Activated CD4-positive, alpha-beta memory T cell treated with anti-CD3 and anti-CD28 coated beads for 36 hours (primary cell): ENCODE results near the gene SPSB4. TPM values are rescaled to one million over a fixed set of nuclear protein-coding genes. Genes with fewer than 3 reads are reported as not detected.

ENCODE experiments used
- CTCF ChIA-PET: fragments of 350-600 bp; sonication (Branson Sonifier 250); formaldehyde crosslinking; loops from one replicate; lab custom pipeline; 2021; ENCODE audit warnings: antibody characterized with exemption, inconsistent platforms; lab: Charles Lee
- POLR2A ChIA-PET: fragments of 350-600 bp; sonication (Branson Sonifier 250); formaldehyde crosslinking; loops from one replicate; lab custom pipeline; 2021; ENCODE audit warnings: antibody characterized with exemption; lab: Charles Lee
- DNase-seq: peaks from one replicate; pipeline ENCODE4 v3.0.0-alpha.2; 2020
- H3K27ac Mint-ChIP-seq: one replicate; pipeline ENCODE4 v1.8.0; 2021; ENCODE audit warnings: mixed read lengths
- H3K27me3 Mint-ChIP-seq: one replicate; pipeline ENCODE4 v1.8.0; 2021; ENCODE audit warnings: mixed read lengths
- H3K36me3 Mint-ChIP-seq: one replicate; pipeline ENCODE4 v1.8.0; 2021; ENCODE audit warnings: mixed read lengths
- H3K4me1 Mint-ChIP-seq: one replicate; pipeline ENCODE4 v1.8.0; 2021; ENCODE audit warnings: low read depth, mixed read lengths
- H3K4me3 Mint-ChIP-seq: one replicate; pipeline ENCODE4 v1.8.0; 2021; ENCODE audit warnings: mild to moderate bottlenecking, mixed read lengths
- H3K9me3 Mint-ChIP-seq: one replicate; pipeline ENCODE4 v1.8.0; 2021; ENCODE audit warnings: mixed read lengths
- intact Hi-C: fragments of 100-400 bp; cut with micrococcal nuclease; formaldehyde crosslinking; loops from one replicate; pipeline ENCODE4 v1.15.1; 2023
- total RNA-seq, 2 experiments: library from RNA; stranded (reverse); gene quantifications; one replicate each; pipeline ENCODE4 v1.2.3, GENCODE V29; 2021

Gene SPSB4
- total RNA-seq, 2 experiments from 2014 or later, result not detected

GRCh38 chr3:141082064-141082463, 30.9 kb downstream of the SPSB4 start:
- peaks cover 5% of the 10 kb centered on the region for H3K4me1 Mint-ChIP-seq
- H3K27me3 Mint-ChIP-seq, result no peaks in the 10 kb centered on the region
- no peak overlapping the region for H3K27ac Mint-ChIP-seq
- no peaks in the 10 kb centered on the region for H3K36me3 Mint-ChIP-seq
- intact Hi-C loops, result no loop called here
- H3K9me3 Mint-ChIP-seq, result no peaks in the 10 kb centered on the region
- ChIA-PET CTCF (no interaction called here), POLR2A (no interaction called here)
- DNase-seq, result no peak
- H3K4me3 Mint-ChIP-seq, result no peak overlapping the region

DNA sequence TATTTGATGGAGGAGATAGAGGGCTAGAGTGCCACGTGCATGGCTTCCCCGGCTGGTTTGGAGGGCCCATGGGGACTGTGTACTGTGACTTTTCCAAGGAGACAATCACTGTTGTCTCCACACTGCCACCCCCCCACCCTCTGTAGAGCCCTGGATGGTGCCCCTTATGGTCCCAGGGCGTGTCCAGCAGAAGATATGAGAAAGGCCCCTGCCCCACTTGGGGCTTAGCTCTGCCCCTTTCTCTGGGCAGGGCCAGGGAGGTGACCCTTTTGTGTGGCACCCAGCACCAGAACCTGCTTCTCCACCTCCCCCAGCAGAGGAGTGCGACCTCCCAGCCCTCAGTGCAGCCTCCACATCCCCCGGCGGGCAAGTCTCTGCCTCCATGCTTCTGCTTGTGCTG, 32.1 kb downstream of the SPSB4 start:
- ChIA-PET POLR2A (no interaction called here), CTCF (no interaction called here)
- Mint-ChIP-seq H3K4me1 (no peaks in the 10 kb centered on the region), H3K36me3 (no peaks in the 10 kb centered on the region), H3K27ac (no peak overlapping the region), H3K9me3 (no peaks in the 10 kb centered on the region), H3K27me3 (no peaks in the 10 kb centered on the region), H3K4me3 (no peak overlapping the region)
- DNase-seq, result no peak
- intact Hi-C loops, result no loop called here

DNA sequence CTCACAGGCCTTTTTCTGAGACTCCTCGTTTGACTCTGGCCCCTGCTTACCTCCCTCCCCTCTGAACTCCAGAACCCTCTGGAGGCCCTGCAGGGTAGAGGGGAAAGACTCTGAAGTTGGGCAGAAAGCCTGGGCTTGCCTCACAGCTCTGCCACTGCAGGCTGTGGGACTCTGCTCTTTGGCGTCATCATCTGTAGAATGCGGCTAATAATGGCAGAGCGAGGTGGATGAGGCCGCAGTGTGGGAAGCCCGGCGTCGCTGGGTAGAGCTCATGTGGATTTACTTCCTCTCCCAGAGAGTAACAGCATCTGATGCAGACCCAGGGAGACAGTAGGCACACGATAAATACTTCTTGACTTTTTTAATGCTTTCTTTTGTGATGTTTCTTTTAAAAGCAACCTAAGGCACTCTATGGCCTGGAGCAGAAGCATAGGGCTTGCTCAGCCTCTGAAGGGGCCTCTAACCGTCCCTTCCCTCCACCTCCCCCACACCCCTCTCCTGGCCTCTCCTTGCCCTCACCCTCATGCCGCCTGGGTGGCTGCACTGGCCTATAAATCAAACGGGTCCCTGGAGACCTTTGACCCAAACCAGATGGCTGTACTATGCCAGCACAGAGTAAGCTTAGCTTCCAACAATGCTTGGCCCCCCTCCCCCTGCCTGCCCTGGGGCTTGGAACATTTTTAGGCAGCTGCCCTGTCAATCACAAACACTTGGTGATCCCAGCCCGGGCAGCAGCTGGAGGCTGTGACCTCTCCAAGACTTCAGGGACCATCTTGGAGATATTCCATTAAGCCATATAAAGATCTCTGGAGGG, 32.9 kb downstream of the SPSB4 start:
- no peaks in the 10 kb centered on the region for H3K4me1 Mint-ChIP-seq
- H3K27me3 Mint-ChIP-seq, result peaks cover 1% of the 10 kb centered on the region
- no peaks in the 10 kb centered on the region for H3K9me3 Mint-ChIP-seq
- intact Hi-C loops, result no loop called here
- POLR2A ChIA-PET, result no interaction called here
- no peak overlapping the region for H3K4me3 Mint-ChIP-seq
- CTCF ChIA-PET, result no interaction called here
- no peaks in the 10 kb centered on the region for H3K36me3 Mint-ChIP-seq
- H3K27ac Mint-ChIP-seq, result no peak overlapping the region
- DNase-seq, result no peak

DNA sequence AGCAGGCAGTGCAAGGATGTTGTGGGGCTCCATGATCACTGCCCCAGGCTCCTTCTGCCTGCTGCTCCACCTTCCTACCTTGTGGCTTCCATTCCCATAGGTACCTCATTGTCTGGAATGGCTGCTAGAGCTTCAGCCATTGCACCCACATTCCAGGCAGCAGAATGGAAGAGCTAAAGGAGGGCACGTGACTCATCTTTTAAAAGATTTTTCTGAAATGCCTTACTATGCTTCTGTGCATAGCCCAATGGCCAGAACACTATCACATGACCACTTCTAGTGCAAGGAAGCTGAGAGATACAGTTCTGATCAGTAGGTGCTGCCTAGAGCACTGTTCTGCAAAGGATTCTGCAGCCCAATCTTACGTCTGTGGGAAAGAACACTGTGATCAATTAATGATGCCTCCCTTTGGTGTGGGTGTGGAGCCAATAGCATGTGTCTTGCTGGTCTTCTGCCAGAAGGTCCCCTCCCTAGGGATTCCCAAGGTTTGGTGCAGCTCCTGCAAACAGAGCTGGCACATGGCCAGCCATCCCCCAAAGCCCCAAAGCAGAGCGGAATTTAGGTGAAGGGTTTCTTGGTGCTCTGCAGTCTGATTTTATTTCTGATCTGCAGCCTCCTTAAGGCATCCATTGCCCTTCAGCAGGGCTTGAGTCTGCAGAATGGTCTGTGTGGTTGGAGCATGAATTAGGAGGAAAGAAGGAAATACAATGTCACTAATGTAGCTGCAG, 34.4 kb downstream of the SPSB4 start:
- intact Hi-C loops, result no loop called here
- no peaks in the 10 kb centered on the region for H3K4me1 Mint-ChIP-seq
- no peak for DNase-seq
- no peaks in the 10 kb centered on the region for H3K36me3 Mint-ChIP-seq
- peaks cover 1% of the 10 kb centered on the region for H3K27me3 Mint-ChIP-seq
- H3K9me3 Mint-ChIP-seq, result no peaks in the 10 kb centered on the region
- no peak overlapping the region for H3K27ac Mint-ChIP-seq
- CTCF ChIA-PET, result interaction anchor here (0.6 kb wide), 2 partner anchors 59 to 867 kb away, joined by 3 read pairs; no protein-coding TSS in a partner anchor
- POLR2A ChIA-PET, result interaction anchor here (1.0 kb wide), 1 partner anchor 60 kb away, joined by 3 read pairs; no protein-coding TSS in a partner anchor
- no peak overlapping the region for H3K4me3 Mint-ChIP-seq

DNA sequence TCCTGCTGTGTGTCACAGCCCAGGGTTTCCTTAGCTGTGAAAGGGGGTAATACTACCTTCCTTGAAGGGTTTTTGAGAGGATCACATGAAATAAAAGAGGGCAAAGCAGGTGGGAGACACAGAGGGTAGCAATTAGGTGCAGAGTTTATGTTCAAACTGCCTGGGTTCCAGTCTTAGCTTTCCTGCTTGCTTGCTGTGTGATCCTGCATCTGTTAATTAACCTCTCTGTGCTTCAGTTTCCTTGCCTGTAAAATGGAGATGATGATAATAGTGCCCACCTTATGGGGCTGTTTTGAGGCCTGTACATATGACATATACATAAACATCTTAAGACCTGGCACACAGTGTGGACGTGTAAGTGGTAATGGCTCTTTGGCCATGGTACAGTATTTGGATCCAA, 35.0 kb downstream of the SPSB4 start:
- DNase-seq, result no peak
- no peaks in the 10 kb centered on the region for H3K9me3 Mint-ChIP-seq
- H3K36me3 Mint-ChIP-seq, result no peaks in the 10 kb centered on the region
- intact Hi-C loops, result no loop called here
- no peaks in the 10 kb centered on the region for H3K4me1 Mint-ChIP-seq
- CTCF ChIA-PET, result interaction anchor here (0.6 kb wide), 2 partner anchors 59 to 868 kb away, joined by 3 read pairs; no protein-coding TSS in a partner anchor
- no peak overlapping the region for H3K27ac Mint-ChIP-seq
- no peak overlapping the region for H3K4me3 Mint-ChIP-seq
- POLR2A ChIA-PET, result interaction anchor here (1.0 kb wide), 1 partner anchor 59 kb away, joined by 3 read pairs; no protein-coding TSS in a partner anchor
- peaks cover 1% of the 10 kb centered on the region for H3K27me3 Mint-ChIP-seq

GRCh38 chr3:141087076-141087777, 36.1 kb downstream of the SPSB4 start:
- no peaks in the 10 kb centered on the region for H3K36me3 Mint-ChIP-seq
- intact Hi-C loops, result no loop called here
- H3K27ac Mint-ChIP-seq, result no peak overlapping the region
- H3K27me3 Mint-ChIP-seq, result peaks cover 1% of the 10 kb centered on the region
- no peaks in the 10 kb centered on the region for H3K9me3 Mint-ChIP-seq
- CTCF ChIA-PET, result no interaction called here
- H3K4me3 Mint-ChIP-seq, result no peak overlapping the region
- no peak for DNase-seq
- POLR2A ChIA-PET, result no interaction called here
- no peaks in the 10 kb centered on the region for H3K4me1 Mint-ChIP-seq

DNA sequence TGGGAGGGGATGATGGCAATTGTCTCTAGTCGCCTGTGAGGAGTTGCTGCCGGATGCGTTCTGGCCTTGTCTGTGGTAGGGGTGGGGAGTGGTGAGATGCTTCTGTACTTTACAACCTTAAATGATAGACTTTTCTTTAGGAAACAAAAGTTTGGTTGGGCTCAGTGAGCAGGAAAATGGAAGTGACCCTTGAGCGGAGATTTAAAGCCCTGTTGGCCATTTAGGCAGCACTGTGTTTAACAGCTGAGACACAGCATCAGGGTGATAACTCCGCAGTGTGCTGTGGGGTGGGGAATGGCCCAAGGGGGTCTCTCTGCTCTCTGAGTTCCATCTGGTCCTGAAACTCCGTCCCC, 36.6 kb downstream of the SPSB4 start:
- ChIA-PET POLR2A (no interaction called here), CTCF (interaction anchor here (1.0 kb wide), 1 partner anchor 189 kb away, joined by 3 read pairs; no protein-coding TSS in a partner anchor)
- H3K36me3 Mint-ChIP-seq, result no peaks in the 10 kb centered on the region
- H3K27ac Mint-ChIP-seq, result no peak overlapping the region
- peaks cover 1% of the 10 kb centered on the region for H3K27me3 Mint-ChIP-seq
- no peaks in the 10 kb centered on the region for H3K4me1 Mint-ChIP-seq
- H3K9me3 Mint-ChIP-seq, result no peaks in the 10 kb centered on the region
- no peak for DNase-seq
- intact Hi-C loops, result no loop called here
- no peak overlapping the region for H3K4me3 Mint-ChIP-seq

GRCh38 chr3:141089339-141090152, 38.4 kb downstream of the SPSB4 start:
- intact Hi-C loops, result no loop called here
- POLR2A ChIA-PET, result no interaction called here
- H3K27ac Mint-ChIP-seq, result no peak overlapping the region
- peaks cover 1% of the 10 kb centered on the region for H3K27me3 Mint-ChIP-seq
- DNase-seq, result no peak
- H3K4me3 Mint-ChIP-seq, result no peak overlapping the region
- CTCF ChIA-PET, result no interaction called here
- H3K9me3 Mint-ChIP-seq, result no peaks in the 10 kb centered on the region
- no peaks in the 10 kb centered on the region for H3K4me1 Mint-ChIP-seq
- no peaks in the 10 kb centered on the region for H3K36me3 Mint-ChIP-seq

DNA sequence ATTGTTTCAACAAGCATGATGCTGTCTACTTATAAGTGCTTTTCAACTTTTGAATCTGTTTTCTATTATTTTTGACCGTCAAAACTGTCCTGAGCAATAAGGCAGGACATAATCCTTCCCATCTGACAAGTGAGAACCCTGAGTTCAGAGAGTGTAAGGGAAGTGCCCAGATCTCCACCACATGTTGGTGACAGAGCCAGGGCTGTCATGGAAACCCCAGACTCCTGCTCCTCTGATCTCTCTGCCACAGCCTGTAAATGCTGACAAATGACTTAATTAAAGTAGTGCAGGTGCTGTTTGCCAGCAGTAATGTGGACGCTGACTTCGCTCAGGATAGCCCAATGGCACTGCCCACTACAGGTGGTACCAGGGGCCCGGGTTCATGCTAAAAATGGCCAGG, 40.3 kb downstream of the SPSB4 start:
- no peak overlapping the region for H3K27ac Mint-ChIP-seq
- H3K27me3 Mint-ChIP-seq, result peaks cover 1% of the 10 kb centered on the region
- POLR2A ChIA-PET, result no interaction called here
- CTCF ChIA-PET, result interaction anchor here (1.2 kb wide), 1 partner anchor 14 kb away, joined by 3 read pairs; no protein-coding TSS in a partner anchor
- intact Hi-C loops, result no loop called here
- no peak overlapping the region for H3K4me3 Mint-ChIP-seq
- no peak for DNase-seq
- H3K36me3 Mint-ChIP-seq, result no peaks in the 10 kb centered on the region
- no peaks in the 10 kb centered on the region for H3K9me3 Mint-ChIP-seq
- no peaks in the 10 kb centered on the region for H3K4me1 Mint-ChIP-seq

GRCh38 chr3:141092663-141093062, 41.5 kb downstream of the SPSB4 start:
- POLR2A ChIA-PET, result no interaction called here

GRCh38 chr3:141093397-141093796, 42.2 kb downstream of the SPSB4 start:
- Mint-ChIP-seq H3K27me3 (peaks cover 1% of the 10 kb centered on the region), H3K4me1 (no peaks in the 10 kb centered on the region), H3K27ac (no peak overlapping the region), H3K4me3 (no peak overlapping the region), H3K9me3 (no peaks in the 10 kb centered on the region), H3K36me3 (no peaks in the 10 kb centered on the region)
- intact Hi-C loops, result no loop called here
- ChIA-PET CTCF (no interaction called here), POLR2A (no interaction called here)
- no peak for DNase-seq

More at GRCh38 chr3:141092663-141093062, 41.5 kb downstream of the SPSB4 start:
- no peaks in the 10 kb centered on the region for H3K36me3 Mint-ChIP-seq
- H3K4me3 Mint-ChIP-seq, result no peak overlapping the region
- H3K9me3 Mint-ChIP-seq, result no peaks in the 10 kb centered on the region
- intact Hi-C loops, result no loop called here
- H3K4me1 Mint-ChIP-seq, result no peaks in the 10 kb centered on the region
- DNase-seq, result no peak
- H3K27ac Mint-ChIP-seq, result no peak overlapping the region
- CTCF ChIA-PET, result interaction anchor here (1.2 kb wide), 1 partner anchor 13 kb away, joined by 3 read pairs; no protein-coding TSS in a partner anchor
- peaks cover 1% of the 10 kb centered on the region for H3K27me3 Mint-ChIP-seq
